ENCODE measurements around the gene TESK2.

The TESK2 gene

DNA sequence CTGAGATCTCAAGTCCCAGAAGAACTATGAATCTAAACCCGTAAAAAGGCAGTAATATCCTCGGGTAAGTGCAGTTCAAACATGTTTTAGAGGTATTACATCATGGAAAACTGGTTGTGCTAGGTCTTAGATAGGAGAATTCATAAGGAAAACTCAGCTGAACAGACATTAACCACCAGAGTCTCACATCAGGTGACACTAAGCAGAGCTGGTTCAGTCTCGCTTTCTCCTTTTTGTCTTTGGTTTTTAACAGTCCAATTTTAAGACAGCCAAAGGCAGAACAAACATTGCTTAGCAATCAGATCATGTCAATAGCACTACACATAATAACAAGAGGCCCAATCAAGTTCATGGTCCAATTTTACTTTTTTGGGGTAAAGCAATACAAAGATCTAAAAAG is 87.7 kb downstream of the TESK2 start:
- TF ChIP-seq CTCF (IDR thresholded peaks at IDR 0.05; ENCODE audit: control insufficient read depth, insufficient read depth, low read depth, low read length, missing control alignments): no peak
- DNase-seq (ENCODE audit: low read depth): no peak
- H3K4me3 ChIP-seq (ENCODE audit: control insufficient read depth, low read depth, low read length): no peak overlapping the region

DNA sequence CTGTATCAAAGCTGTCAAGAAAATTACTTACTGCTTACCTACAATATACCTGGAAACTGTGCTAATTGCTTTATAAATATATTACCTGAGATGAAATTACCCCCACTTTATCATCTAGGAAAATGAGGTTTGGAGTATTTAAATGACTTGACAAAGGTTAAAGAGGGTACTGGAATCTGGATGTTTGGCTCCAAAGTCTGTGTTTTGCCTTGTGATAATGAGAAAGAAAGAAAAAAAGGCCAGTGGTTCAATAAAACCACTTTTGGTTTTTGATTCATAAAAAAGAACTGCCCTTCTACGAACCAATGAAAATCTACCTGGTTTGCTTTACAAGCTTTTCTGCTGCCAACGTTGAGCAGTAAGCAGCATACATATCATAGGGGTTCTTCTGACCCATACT is 89.4 kb downstream of the TESK2 start:
- TF ChIP-seq CTCF (IDR thresholded peaks at IDR 0.05; ENCODE audit: control insufficient read depth, insufficient read depth, low read depth, low read length, missing control alignments): no peak
- no peak for DNase-seq (ENCODE audit: low read depth)
- H3K4me3 ChIP-seq (ENCODE audit: control insufficient read depth, low read depth, low read length): no peak overlapping the region

GRCh38 chr1:45400049-45400448 is 90.9 kb downstream of the TESK2 start:
- DNase-seq (ENCODE audit: low read depth): no peak
- H3K4me3 ChIP-seq (ENCODE audit: control insufficient read depth, low read depth, low read length): no peak overlapping the region
- TF ChIP-seq CTCF (IDR thresholded peaks at IDR 0.05; ENCODE audit: control insufficient read depth, insufficient read depth, low read depth, low read length, missing control alignments): no peak

DNA sequence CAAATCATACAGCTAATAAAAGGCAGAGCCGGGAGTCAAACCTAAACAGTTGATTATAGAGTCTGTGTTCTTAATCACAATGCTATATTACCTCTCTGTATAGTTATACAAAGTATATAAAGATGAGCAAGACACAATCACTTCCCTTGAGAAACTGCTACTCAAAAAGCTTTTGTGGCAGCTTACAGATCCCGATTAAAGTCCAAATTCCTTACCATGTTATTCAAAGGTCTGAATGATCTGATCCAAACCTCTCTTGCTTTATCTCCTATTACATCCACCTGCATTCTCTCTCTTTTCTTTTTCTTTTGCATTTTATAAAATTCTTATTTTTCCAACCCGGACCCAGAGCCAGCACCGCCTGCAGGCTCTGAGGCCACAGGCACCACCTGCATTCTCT is 93.7 kb downstream of the TESK2 start:
- no peak for TF ChIP-seq CTCF (IDR thresholded peaks at IDR 0.05; ENCODE audit: control insufficient read depth, insufficient read depth, low read depth, low read length, missing control alignments)
- DNase-seq (ENCODE audit: low read depth): no peak
- H3K4me3 ChIP-seq (ENCODE audit: control insufficient read depth, low read depth, low read length): no peak overlapping the region

DNA sequence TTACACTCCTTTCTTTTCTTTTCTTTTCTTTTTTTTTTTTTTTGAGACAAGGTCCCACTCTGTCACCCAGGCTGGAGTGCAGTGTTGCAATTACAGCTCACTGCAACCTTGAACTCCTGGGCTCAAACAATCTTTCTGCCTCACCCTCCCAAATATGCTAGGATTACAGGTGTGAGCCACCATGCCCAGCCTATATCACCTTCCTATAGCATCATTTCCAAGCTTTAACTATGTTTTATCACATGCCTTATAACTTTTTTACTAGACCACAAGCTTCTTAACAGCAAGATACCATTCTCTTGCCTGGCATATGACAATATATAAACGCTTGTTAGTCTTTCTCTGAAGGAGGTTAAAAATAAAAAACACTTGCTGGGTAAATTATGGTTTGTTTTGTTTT is 95.4 kb downstream of the TESK2 start:
- no peak for TF ChIP-seq CTCF (IDR thresholded peaks at IDR 0.05; ENCODE audit: control insufficient read depth, insufficient read depth, low read depth, low read length, missing control alignments)
- no peak for DNase-seq (ENCODE audit: low read depth)
- H3K4me3 ChIP-seq (ENCODE audit: control insufficient read depth, low read depth, low read length): no peak overlapping the region

DNA sequence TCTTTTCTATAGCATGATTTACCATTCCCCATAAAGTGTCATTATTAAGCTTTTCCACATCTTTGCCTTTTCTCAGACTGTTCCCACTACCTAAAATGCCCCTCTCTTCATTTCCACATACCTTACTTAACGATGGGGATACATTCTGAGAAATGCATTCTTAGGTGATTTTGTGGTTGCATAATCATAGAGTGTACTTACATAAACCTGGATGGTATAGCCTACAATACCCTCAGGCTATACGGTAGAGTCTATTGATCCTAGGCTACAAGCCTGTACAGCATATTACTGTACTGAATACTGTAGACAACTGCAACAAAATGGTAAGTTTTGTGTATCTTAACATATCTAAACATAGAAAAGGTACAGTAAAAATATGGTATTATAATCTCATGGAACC is 95.9 kb downstream of the TESK2 start:
- no peak overlapping the region for H3K4me3 ChIP-seq (ENCODE audit: control insufficient read depth, low read depth, low read length)
- TF ChIP-seq CTCF (IDR thresholded peaks at IDR 0.05; ENCODE audit: control insufficient read depth, insufficient read depth, low read depth, low read length, missing control alignments): no peak
- DNase-seq (ENCODE audit: low read depth): no peak

- H3K4me3 ChIP-seq (ENCODE audit: control insufficient read depth, low read depth, low read length): no peak overlapping the region
- no peak for TF ChIP-seq CTCF (IDR thresholded peaks at IDR 0.05; ENCODE audit: control insufficient read depth, insufficient read depth, low read depth, low read length, missing control alignments)
Measured at GRCh38 chr1:45394342-45394741, 96.6 kb downstream of the TESK2 start.

More at GRCh38 chr1:45394342-45394741, 96.6 kb downstream of the TESK2 start:
- DNase-seq (ENCODE audit: low read depth): no peak
